Measurements from ENCODE around the gene SNTB2. TPM values are rescaled to one million over a fixed set of nuclear protein-coding genes. Genes with fewer than 3 reads are reported as not detected.

SNTB2 gene
- total RNA-seq, 1 experiment from 2014 or later: 20.2 TPM

DNA sequence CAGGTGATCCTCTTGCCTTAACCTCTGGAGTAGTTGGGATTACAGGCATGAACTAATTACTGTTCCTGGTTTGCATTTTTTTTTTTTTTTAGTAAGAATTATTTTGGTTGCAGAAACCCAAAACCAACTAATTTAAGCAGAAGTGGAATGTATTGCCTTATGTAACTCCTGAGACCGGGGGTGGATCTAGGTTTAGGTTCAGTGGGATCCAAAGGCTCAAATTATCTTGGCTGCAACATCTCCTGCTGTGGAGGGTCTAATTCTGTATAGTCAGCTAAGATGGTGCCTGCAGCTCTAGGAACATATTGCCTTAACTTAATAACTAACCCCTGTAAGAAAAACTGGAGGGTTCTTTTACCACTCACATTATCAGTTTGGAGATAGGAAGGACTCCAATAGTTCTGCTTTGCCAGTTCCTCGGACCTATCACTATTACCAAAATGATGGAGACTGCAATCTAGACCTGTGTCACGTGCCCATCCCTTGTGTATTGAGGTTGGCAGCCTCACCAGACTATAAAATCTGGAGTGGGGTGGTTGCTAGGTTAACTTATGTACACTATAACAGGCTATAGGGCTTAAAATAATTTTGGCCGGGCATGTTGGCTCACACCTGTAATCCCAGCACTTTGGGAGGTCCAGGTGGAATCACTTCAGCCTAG, 8.5 kb downstream of the SNTB2 start:
- H3K23me2 ChIP-seq (ENCODE audit: insufficient read length, low read depth, low read length, poor library complexity, severe bottlenecking): no peaks in the 10 kb centered on the region
- H3K9ac ChIP-seq (ENCODE audit: extremely low read depth, insufficient read length, low read length): no peak overlapping the region
- no peak overlapping the region for H3K27ac ChIP-seq (ENCODE audit: insufficient read length, low read depth, low read length)
- H3K18ac ChIP-seq (ENCODE audit: insufficient read length, low read depth, low read length): no peak overlapping the region
- H4K8ac ChIP-seq (replicated peaks; ENCODE audit: insufficient read length, low read depth, low read length): no peak overlapping the region
- no peak overlapping the region for H3K56ac ChIP-seq (ENCODE audit: insufficient read length, low read depth, low read length)
- H3T11ph ChIP-seq (ENCODE audit: low read length): no peak overlapping the region
- H2AFZ ChIP-seq (ENCODE audit: low read length): no peak overlapping the region
- H2BK20ac ChIP-seq (ENCODE audit: low read depth, low read length, poor library complexity, severe bottlenecking): no peak overlapping the region
- H2BK120ac ChIP-seq (ENCODE audit: low read depth, low read length, poor library complexity, severe bottlenecking): no peak overlapping the region
- H3K4me1 ChIP-seq (ENCODE audit: insufficient read depth, low read length): no peaks in the 10 kb centered on the region
- H2AK5ac ChIP-seq (ENCODE audit: insufficient read length, low read length): no peak overlapping the region
- H3K79me2 ChIP-seq (ENCODE audit: insufficient read depth, low read length): no peaks in the 10 kb centered on the region; the same call in 1 of the 2 replicates
- Mint-ChIP-seq H3K4me1 (peaks cover 0 to 3% of the 10 kb centered on the region in 2 experiments; a peak in 2 of 4 replicates), H3K27me3 (ENCODE audit: low read depth) (no peaks in the 10 kb centered on the region), H3K9me3 (no peaks in the 10 kb centered on the region), H3K27ac (0 out of 7 replicates have a peak overlapping the region, but pooled peaks of 1 of the 3 experiments have one; percentile 15), H3K4me3 (no peak overlapping the region), H3K36me3 (ENCODE audit: insufficient read depth in 1 of 3, low read depth in 3 of 3) (peaks cover 2 to 6% (median 5%) of the 10 kb centered on the region in 3 experiments; a peak in 6 of 7 replicates)
- no peak overlapping the region for H4K5ac ChIP-seq (ENCODE audit: insufficient read length, low read depth, low read length)
- H3K4ac ChIP-seq (ENCODE audit: low read depth, low read length): no peak overlapping the region
- H4K91ac ChIP-seq (ENCODE audit: insufficient read length, low read depth, low read length): no peak overlapping the region
- no peaks in the 10 kb centered on the region for H4K20me1 ChIP-seq (ENCODE audit: control insufficient read depth, insufficient read depth, insufficient read length)
- H2BK15ac ChIP-seq (ENCODE audit: low read depth, low read length): no peak overlapping the region
- no peak overlapping the region for H3K14ac ChIP-seq (ENCODE audit: insufficient read depth, low read length)
- no peak overlapping the region for H3K4me2 ChIP-seq (ENCODE audit: insufficient read depth, insufficient read length, low read length)
- no peak overlapping the region for H2BK12ac ChIP-seq (ENCODE audit: insufficient read length, low read depth, low read length)
- no peak overlapping the region for H2BK5ac ChIP-seq (ENCODE audit: insufficient read length, low read length)
- no peaks in the 10 kb centered on the region for H3K27me3 ChIP-seq (ENCODE audit: insufficient read depth, low read length)
- no peak for TF ChIP-seq CTCF (conservative IDR thresholded peaks at IDR 0.05)
- no peaks in the 10 kb centered on the region for H3K9me3 ChIP-seq (ENCODE audit: control insufficient read depth, low read depth, low read length)
- no peak overlapping the region for H3K23ac ChIP-seq (ENCODE audit: insufficient read length, low read depth, low read length)
- WGBS (ENCODE audit: extremely low coverage, insufficient read length, low lambda C conversion rate): no CpG with 5 or more reads among the region's 4 CpGs
- no peak for DNase-seq
- H3K79me1 ChIP-seq (ENCODE audit: insufficient read depth, low read depth, low read length, poor library complexity, severe bottlenecking): peaks cover 2% of the 10 kb centered on the region
